Fibroblast of mammary gland (primary cell): ENCODE measurements around the gene GUCA1C.

Experiments
- DNase-seq: peaks from one replicate; pipeline ENCODE4 v3.0.0-alpha.2; 2010; ENCODE audit warnings: low read depth
- H3K4me3 ChIP-seq: 2 replicates; pipeline ENCODE4 v1.5.1; 2011; ENCODE audit warnings: low read depth, mild to moderate bottlenecking, low read length, moderate library complexity; ENCODE audit not compliant: control insufficient read depth
- TF ChIP-seq, protein P1 (sequence below): conservative IDR thresholded peaks from 2 replicates; pipeline ENCODE4 v1.5.1; 2011; ENCODE audit warnings: low read depth, low read length, inconsistent platforms; ENCODE audit not compliant: control insufficient read depth, insufficient read depth

The GUCA1C gene

DNA sequence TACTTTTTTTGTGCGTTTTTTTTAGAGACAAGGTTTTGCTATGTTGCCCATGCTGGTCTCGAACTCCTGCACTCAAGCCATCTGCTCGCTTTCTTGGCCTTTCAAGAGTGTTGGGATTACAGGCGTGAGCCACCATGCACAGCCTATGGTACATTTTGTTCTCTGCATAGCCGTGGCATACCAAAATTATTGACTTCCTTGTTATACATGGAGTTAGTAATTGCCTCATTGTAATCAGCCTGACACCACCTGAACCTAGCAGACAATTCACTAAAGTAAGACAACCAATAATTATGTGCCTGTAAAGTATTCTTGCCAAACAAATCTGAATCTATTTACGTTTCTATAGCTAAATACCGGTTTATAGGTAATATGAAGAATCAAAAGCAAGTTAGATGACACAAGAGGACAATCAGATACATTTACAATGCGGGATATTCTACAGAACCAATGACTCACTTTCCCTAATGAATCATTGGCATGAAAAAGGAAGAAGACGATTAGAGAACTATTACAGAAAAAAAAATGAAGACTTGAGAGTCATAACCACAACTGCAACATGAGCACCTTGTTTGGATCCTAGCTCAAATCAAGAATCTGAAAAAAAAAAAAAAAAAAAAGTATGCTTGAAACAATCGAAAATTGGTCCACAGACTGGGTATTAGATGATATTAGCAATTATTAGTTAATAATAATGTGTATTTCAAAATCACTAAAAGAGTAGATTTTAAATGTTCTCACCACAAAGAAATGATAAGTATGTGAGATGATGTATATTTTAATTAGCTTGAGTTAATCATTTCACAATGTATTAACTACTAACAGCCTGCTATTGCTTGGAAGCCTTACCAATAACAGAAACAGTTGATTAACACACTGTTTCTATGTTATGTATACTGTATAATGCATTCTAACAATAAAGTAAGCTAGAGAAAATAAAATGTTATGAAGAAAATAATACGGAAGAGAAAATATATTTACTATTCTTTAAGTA, 7.1 kb downstream of the GUCA1C start:
- TF ChIP-seq, protein P1, sequence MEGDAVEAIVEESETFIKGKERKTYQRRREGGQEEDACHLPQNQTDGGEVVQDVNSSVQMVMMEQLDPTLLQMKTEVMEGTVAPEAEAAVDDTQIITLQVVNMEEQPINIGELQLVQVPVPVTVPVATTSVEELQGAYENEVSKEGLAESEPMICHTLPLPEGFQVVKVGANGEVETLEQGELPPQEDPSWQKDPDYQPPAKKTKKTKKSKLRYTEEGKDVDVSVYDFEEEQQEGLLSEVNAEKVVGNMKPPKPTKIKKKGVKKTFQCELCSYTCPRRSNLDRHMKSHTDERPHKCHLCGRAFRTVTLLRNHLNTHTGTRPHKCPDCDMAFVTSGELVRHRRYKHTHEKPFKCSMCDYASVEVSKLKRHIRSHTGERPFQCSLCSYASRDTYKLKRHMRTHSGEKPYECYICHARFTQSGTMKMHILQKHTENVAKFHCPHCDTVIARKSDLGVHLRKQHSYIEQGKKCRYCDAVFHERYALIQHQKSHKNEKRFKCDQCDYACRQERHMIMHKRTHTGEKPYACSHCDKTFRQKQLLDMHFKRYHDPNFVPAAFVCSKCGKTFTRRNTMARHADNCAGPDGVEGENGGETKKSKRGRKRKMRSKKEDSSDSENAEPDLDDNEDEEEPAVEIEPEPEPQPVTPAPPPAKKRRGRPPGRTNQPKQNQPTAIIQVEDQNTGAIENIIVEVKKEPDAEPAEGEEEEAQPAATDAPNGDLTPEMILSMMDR = no peak
- H3K4me3 ChIP-seq = no peak overlapping the region
- DNase-seq = peak; percentile 35

DNA sequence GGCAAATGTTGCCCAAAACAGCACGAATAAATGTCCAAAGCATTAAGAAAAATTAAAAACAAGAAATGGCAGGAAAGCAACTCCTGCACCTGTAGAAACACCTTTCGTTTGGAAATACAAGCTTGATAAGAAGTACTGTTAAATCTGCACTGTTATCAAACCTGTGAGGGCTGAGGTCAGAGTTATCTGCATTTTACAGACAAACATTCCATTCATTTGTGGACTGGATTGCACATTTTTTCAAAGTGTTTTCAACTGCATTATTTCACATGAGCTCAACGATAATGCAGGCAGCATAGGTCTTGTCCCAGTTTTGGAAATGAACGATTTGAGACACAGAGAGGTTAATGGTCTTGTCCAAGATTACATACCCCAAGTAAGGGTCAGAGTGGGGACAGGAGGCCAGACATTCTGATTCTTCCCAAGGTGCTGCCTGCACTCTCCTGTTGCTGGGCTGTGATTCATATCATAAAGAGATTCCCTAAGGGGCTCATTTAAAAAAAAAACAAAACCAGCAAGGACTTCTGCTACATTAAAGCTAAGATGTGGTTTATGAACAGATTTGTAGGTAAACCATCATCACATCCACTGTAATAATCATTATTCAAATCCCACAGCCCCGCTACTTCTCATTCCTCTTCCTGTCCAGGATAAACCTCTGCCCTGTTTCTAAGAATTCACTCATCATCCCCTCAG, 13.0 kb downstream of the GUCA1C start:
- TF ChIP-seq, protein P1 = no peak
- DNase-seq = no peak
- H3K4me3 ChIP-seq = no peak overlapping the region

DNA sequence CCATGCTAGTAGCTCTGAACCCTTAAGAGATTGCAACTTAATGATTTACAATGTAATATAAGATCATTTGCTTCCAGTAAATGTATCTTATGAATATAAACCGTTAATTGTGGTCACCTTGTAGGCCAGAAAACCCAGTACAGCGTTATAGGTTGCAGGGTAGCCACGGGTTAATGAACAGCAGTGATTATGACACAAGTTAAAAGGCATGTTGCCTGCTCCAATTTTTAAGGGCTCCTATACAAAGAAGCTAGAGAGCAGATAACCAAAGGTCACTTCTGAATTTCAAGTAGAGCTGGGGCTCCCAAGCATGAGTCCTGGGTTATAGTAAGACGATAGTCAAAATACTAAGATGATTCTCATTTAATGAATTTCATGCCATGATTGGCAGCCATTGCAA, 13.5 kb downstream of the GUCA1C start:
- TF ChIP-seq, protein P1 = no peak
- H3K4me3 ChIP-seq = no peak overlapping the region
- no peak for DNase-seq

DNA sequence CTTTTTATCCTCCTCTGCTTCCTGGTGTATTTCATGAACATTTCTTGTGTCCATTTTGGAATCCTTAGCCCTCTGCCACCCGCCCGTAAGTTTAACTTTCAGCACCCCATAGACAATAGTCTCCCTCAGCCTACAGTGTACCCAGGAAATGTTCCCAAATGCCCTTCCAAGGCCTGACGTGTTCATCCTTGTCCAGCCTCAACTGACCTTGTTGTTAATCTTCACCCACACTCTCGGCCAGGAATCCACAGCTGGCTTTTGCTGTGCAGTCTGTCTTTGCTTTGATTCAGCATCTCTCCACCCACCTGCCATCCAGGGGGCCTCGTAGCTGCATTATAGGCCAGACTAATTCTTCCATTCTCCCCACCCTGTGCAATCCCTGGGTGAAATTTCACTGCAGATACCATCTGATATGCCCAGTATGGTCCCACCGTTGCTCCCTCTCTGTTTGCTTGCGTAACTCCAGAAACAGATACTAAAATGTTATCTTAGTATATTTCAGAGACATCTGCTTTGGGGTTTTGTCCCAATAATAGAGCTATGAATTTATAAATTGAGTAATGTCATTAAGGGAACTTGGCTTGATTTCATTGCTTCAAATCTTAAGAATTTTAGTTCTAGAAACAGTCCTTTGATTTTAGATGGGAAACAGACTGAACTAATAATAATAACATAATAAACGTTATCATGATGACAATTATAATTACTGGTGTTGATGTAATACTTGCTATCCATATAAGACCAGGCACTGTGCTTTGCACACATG, 16.6 kb downstream of the GUCA1C start:
- TF ChIP-seq, protein P1 = no peak
- H3K4me3 ChIP-seq = no peak overlapping the region
- DNase-seq = no peak

DNA sequence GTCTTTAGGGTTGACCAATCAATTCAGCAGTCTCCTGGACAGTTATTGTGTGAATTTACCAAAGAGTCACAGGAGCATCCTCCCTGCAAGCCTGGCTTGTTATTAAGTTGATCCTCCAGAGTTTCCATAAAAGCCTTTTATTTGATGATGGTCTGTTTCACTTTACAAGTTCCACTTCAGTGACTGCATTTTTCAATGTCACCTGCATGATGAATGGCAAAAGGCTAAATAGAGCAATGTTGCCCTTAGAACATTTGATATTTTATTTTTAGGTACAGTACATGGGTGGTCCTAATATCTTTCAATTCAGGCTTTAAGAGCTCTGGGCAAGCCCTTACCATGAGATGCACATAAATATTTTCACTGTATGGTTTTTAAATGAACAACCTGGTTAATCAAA, 22.6 kb downstream of the GUCA1C start:
- TF ChIP-seq, protein P1 = no peak
- H3K4me3 ChIP-seq = no peak overlapping the region
- DNase-seq = no peak

DNA sequence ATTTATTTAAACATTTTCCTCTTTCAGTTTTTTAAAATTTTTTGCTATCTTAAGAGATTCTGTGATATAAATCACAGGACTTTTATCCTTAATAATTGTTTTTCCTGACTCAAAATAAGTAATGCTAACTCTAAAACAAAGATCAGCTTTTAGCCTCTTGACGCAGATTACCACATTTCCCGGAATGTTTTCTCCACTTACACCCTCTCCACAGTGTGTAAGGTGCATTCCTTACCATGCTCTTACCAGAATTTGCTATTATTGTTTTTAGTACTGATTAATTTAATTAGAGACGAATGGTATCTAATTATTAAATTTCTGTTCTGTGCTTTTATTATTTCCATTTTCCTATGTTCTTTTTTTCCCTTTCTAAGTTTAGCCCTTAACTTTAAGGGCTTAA, 34.8 kb downstream of the GUCA1C start:
- TF ChIP-seq, protein P1 = no peak
- DNase-seq = no peak

More for the DNA sequence above, 34.8 kb downstream of the GUCA1C start:
- H3K4me3 ChIP-seq = no peak overlapping the region
